ENCODE data around the gene FCHO1. TPM values are rescaled to one million over a fixed set of nuclear protein-coding genes. Genes with fewer than 3 reads are reported as not detected.
"Not testable (repeated sequence)": the region's sequence is repeated elsewhere in the genome, so short reads cannot be mapped to it uniquely, and the experiment has no call there.

The FCHO1 gene
- total RNA-seq, 1 donor from 2014 or later: 0.98 TPM

GRCh38 chr19:17797424-17798201 lies 46.3 kb downstream of the FCHO1 start:
- Mint-ChIP-seq H3K4me1 (ENCODE audit: low read depth) (no peaks in the 10 kb centered on the region), H3K27ac (no peak overlapping the region), H3K27me3 (peaks cover 44% of the 10 kb centered on the region), H3K36me3 (ENCODE audit: insufficient read depth) (no peaks in the 10 kb centered on the region), H3K4me3 (ENCODE audit: low read depth) (no peak overlapping the region), H3K9me3 (ENCODE audit: low read depth) (no peaks in the 10 kb centered on the region)
- DNase-seq (ENCODE audit: low spot score, unreplicated experiment): no peak
- TF ChIP-seq CTCF (IDR thresholded peaks at IDR 0.05; ENCODE audit: unreplicated experiment): no peak

GRCh38 chr19:17798599-17798998 lies 47.3 kb downstream of the FCHO1 start:
- H3K4me3 Mint-ChIP-seq (ENCODE audit: low read depth); DNase-seq (ENCODE audit: low spot score, unreplicated experiment); H3K36me3 Mint-ChIP-seq (ENCODE audit: insufficient read depth); H3K4me1 Mint-ChIP-seq (ENCODE audit: low read depth); H3K9me3 Mint-ChIP-seq (ENCODE audit: low read depth); H3K27ac Mint-ChIP-seq: not testable (repeated sequence)
- peaks cover 40% of the 10 kb centered on the region for H3K27me3 Mint-ChIP-seq

- Mint-ChIP-seq H3K27ac (no peak overlapping the region), H3K4me3 (ENCODE audit: low read depth) (no peak overlapping the region), H3K36me3 (ENCODE audit: insufficient read depth) (no peaks in the 10 kb centered on the region), H3K4me1 (ENCODE audit: low read depth) (no peaks in the 10 kb centered on the region), H3K9me3 (ENCODE audit: low read depth) (no peaks in the 10 kb centered on the region), H3K27me3 (peaks cover 17% of the 10 kb centered on the region)
- TF ChIP-seq CTCF (IDR thresholded peaks at IDR 0.05; ENCODE audit: unreplicated experiment): no peak
- DNase-seq (ENCODE audit: low spot score, unreplicated experiment): no peak
Measured at GRCh38 chr19:17802137-17802858, 51.0 kb downstream of the FCHO1 start.

- H3K27me3 Mint-ChIP-seq: peaks cover 13% of the 10 kb centered on the region
- DNase-seq (ENCODE audit: low spot score, unreplicated experiment): no peak
- H3K4me3 Mint-ChIP-seq (ENCODE audit: low read depth): no peak overlapping the region
- no peaks in the 10 kb centered on the region for H3K9me3 Mint-ChIP-seq (ENCODE audit: low read depth)
- no peaks in the 10 kb centered on the region for H3K4me1 Mint-ChIP-seq (ENCODE audit: low read depth)
- no peak for TF ChIP-seq CTCF (IDR thresholded peaks at IDR 0.05; ENCODE audit: unreplicated experiment)
- no peak overlapping the region for H3K27ac Mint-ChIP-seq
- no peaks in the 10 kb centered on the region for H3K36me3 Mint-ChIP-seq (ENCODE audit: insufficient read depth)
Measured at GRCh38 chr19:17803264-17803896, 52.1 kb downstream of the FCHO1 start.

GRCh38 chr19:17805427-17805826 lies 54.1 kb downstream of the FCHO1 start:
- H3K36me3 Mint-ChIP-seq (ENCODE audit: insufficient read depth): no peaks in the 10 kb centered on the region
- no peak for DNase-seq (ENCODE audit: low spot score, unreplicated experiment)
- no peak for TF ChIP-seq CTCF (IDR thresholded peaks at IDR 0.05; ENCODE audit: unreplicated experiment)
- no peaks in the 10 kb centered on the region for H3K4me1 Mint-ChIP-seq (ENCODE audit: low read depth)
- H3K4me3 Mint-ChIP-seq (ENCODE audit: low read depth): no peak overlapping the region
- H3K27ac Mint-ChIP-seq: no peak overlapping the region
- H3K9me3 Mint-ChIP-seq (ENCODE audit: low read depth): no peaks in the 10 kb centered on the region
- H3K27me3 Mint-ChIP-seq: peaks cover 14% of the 10 kb centered on the region
